ENCODE measurements around the gene CHORDC1.
"Not testable (repeated sequence)": the region's sequence is repeated elsewhere in the genome, so short reads cannot be mapped to it uniquely, and the experiment has no call there.

The CHORDC1 gene

GRCh38 chr11:90213322-90213721 is 9.5 kb downstream of the CHORDC1 start:
- no peak for DNase-seq

- DNase-seq, result no peak
These were observed 14.0 kb downstream of the CHORDC1 start for GRCh38 chr11:90208857-90209256.

GRCh38 chr11:90207992-90208391 is 14.9 kb downstream of the CHORDC1 start:
- not testable (repeated sequence) for DNase-seq

GRCh38 chr11:90204832-90205646 is 17.8 kb downstream of the CHORDC1 start:
- DNase-seq, result peak; percentile 43

GRCh38 chr11:90204407-90204806 is 18.4 kb downstream of the CHORDC1 start:
- no peak for DNase-seq

- DNase-seq, result no peak
These were observed 20.5 kb downstream of the CHORDC1 start for GRCh38 chr11:90202342-90202741.

- no peak for DNase-seq
These were observed 25.5 kb downstream of the CHORDC1 start for GRCh38 chr11:90197377-90197776.

GRCh38 chr11:90192869-90193582 is 29.8 kb downstream of the CHORDC1 start:
- DNase-seq, result no peak

- no peak for DNase-seq
These were observed 33.8 kb downstream of the CHORDC1 start for GRCh38 chr11:90189011-90189410.

- DNase-seq, result no peak
These were observed 35.0 kb downstream of the CHORDC1 start for GRCh38 chr11:90187839-90188238.

GRCh38 chr11:90179923-90180322 is 42.9 kb downstream of the CHORDC1 start:
- DNase-seq, result no peak

GRCh38 chr11:90178751-90179150 is 44.1 kb downstream of the CHORDC1 start:
- no peak for DNase-seq

GRCh38 chr11:90176069-90176468 is 46.8 kb downstream of the CHORDC1 start:
- no peak for DNase-seq

- DNase-seq, result no peak
These were observed 51.5 kb downstream of the CHORDC1 start for GRCh38 chr11:90171359-90171758.

GRCh38 chr11:90168571-90168970 is 54.3 kb downstream of the CHORDC1 start:
- DNase-seq, result no peak

- DNase-seq, result not testable (repeated sequence)
These were observed 55.1 kb downstream of the CHORDC1 start for GRCh38 chr11:90167704-90168103.

- not testable (repeated sequence) for DNase-seq
These were observed 55.8 kb downstream of the CHORDC1 start for GRCh38 chr11:90166982-90167573.
